OCI-LY3 (cell line): ENCODE data around the gene PRCD.
A peak's percentile ranks its signal among the peaks of the same experiment; 100 is the strongest.

Source experiments
- H2AFZ ChIP-seq: fragments of 200-600, 300-600 bp; shearing (Covaris generic); 2 replicates; pipeline ENCODE4 v1.6.0; 2014; ENCODE audit warnings: antibody characterized with exemption, low read depth, low read length
- H3K27ac ChIP-seq: fragments of 200-600, 300-600 bp; sonication (generic); 2 replicates; pipeline ENCODE4 v1.5.1; 2014; ENCODE audit warnings: mild to moderate bottlenecking, low read length, moderate library complexity, mixed read lengths
- H3K27me3 ChIP-seq: fragments of 200-600, 300-600 bp; sonication (generic); 2 replicates; pipeline ENCODE4 v1.6.1; 2014; ENCODE audit warnings: low read depth, low read length, mixed read lengths
- H3K36me3 ChIP-seq: fragments of 200-600, 300-600 bp; sonication (generic); replicated peaks from 2 replicates; pipeline ENCODE3; 2014; ENCODE audit warnings: low read depth, low read length, mixed read lengths
- H3K4me1 ChIP-seq: fragments of 300-600, 200-600 bp; sonication (generic); 2 replicates; pipeline ENCODE4 v1.6.1; 2014; ENCODE audit warnings: low read length, mixed read lengths
- H3K4me2 ChIP-seq: fragments of 200-600, 300-600 bp; sonication (generic); 2 replicates; pipeline ENCODE4 v1.6.1; 2014; ENCODE audit warnings: low read length, mixed read lengths
- H3K4me3 ChIP-seq: fragments of 300-600, 200-600 bp; sonication (generic); 2 replicates; pipeline ENCODE4 v1.5.1; 2014; ENCODE audit warnings: antibody characterized with exemption, mild to moderate bottlenecking, low read length, moderate library complexity
- H3K79me2 ChIP-seq: fragments of 300-600, 200-600 bp; shearing (Covaris generic); 2 replicates; pipeline ENCODE4 v1.6.1; 2014; ENCODE audit warnings: mild to moderate bottlenecking, low read length, mixed read lengths
- H3K9ac ChIP-seq: fragments of 300-600, 200-600 bp; shearing (Covaris generic); 2 replicates; pipeline ENCODE4 v1.6.0; 2014; ENCODE audit warnings: mild to moderate bottlenecking, low read length, moderate library complexity
- H3K9me3 ChIP-seq: fragments of 200-600, 300-600 bp; shearing (Covaris generic); 2 replicates; pipeline ENCODE4 v1.6.1; 2014; ENCODE audit warnings: low read length, mixed read lengths; ENCODE audit not compliant: insufficient read depth
- H4K20me1 ChIP-seq: fragments of 200-600, 300-600 bp; sonication (generic); 2 replicates; pipeline ENCODE4 v1.6.1; 2016; ENCODE audit warnings: low read length, mixed read lengths; ENCODE audit not compliant: insufficient read depth
- CTCF ChIP-seq: fragments of 200-600, 300-600 bp; sonication (generic); IDR thresholded peaks from 2 replicates; pipeline ENCODE4 v1.5.1; 2014; ENCODE audit warnings: antibody characterized with exemption, low read length, low read depth
- EZH2phosphoT487 ChIP-seq: fragments of 200-600 bp; shearing (Covaris generic); IDR thresholded peaks from 2 replicates; pipeline ENCODE4 v1.6.1; 2018; ENCODE audit warnings: antibody characterized with exemption, mixed run types, low read depth

Gene PRCD

GRCh38 chr17:76551685-76552084 is 11.8 kb downstream of the PRCD start:
- Histone ChIP-seq H3K4me1 (peaks cover 4% of the 10 kb centered on the region), H3K79me2 (peaks cover 3% of the 10 kb centered on the region), H3K9me3 (no peaks in the 10 kb centered on the region), H3K27me3 (no peaks in the 10 kb centered on the region), H3K4me3 (no peak overlapping the region), H2AFZ (no peak overlapping the region), H3K9ac (no peak overlapping the region), H3K4me2 (no peak overlapping the region), H3K27ac (no peak overlapping the region), H4K20me1 (no peaks in the 10 kb centered on the region), H3K36me3 (no peaks in the 10 kb centered on the region)
- TF ChIP-seq EZH2phosphoT487 (no peak), CTCF (no peak)

DNA sequence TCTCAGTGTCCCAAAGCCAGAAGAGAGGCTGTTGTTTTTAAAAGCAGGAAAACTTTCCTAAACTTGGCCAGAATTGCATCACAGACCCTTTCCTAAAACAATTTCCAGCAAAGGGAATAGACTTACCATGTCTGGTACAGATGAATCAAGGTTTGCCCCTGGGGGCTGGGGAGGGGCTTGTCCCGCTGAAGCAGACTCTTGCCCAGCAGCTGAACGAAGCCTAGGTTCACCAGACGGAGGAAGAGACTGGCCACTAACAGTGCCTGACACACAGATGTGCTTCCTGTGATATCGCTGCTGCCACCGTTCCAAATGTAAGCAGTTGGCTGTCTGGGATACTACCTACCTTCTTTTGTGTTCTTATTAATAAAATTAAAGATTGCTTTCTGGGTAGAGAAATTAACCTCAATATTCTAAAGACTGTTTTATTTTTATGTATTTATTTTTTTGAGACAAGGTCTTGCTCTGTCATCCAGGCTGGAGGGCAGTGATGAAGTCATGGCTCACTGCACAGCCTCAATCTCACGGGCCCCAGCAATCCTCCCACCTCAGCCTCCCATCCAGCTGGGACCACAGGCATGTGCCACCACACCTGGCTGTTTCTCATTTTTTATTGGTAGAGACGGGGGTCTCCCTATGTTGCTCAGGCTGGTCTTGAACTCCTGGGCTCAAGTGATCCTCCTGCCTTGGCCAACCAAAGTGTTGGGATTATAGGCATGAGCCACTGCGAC is 13.5 kb downstream of the PRCD start:
- peaks cover 18% of the 10 kb centered on the region for H3K79me2 ChIP-seq
- H3K4me2 ChIP-seq: no peak overlapping the region
- no peaks in the 10 kb centered on the region for H3K27me3 ChIP-seq
- TF ChIP-seq EZH2phosphoT487 (no peak), CTCF (no peak)
- no peak overlapping the region for H3K27ac ChIP-seq
- peaks cover 3% of the 10 kb centered on the region for H3K36me3 ChIP-seq
- H3K4me3 ChIP-seq: no peak overlapping the region
- H3K9ac ChIP-seq: no peak overlapping the region
- H3K9me3 ChIP-seq: no peaks in the 10 kb centered on the region
- no peaks in the 10 kb centered on the region for H4K20me1 ChIP-seq
- H3K4me1 ChIP-seq: peaks cover 5% of the 10 kb centered on the region
- no peak overlapping the region for H2AFZ ChIP-seq

GRCh38 chr17:76554131-76554530 is 14.3 kb downstream of the PRCD start:
- Histone ChIP-seq H3K9me3 (no peaks in the 10 kb centered on the region), H2AFZ (no peak overlapping the region), H4K20me1 (peaks cover 6% of the 10 kb centered on the region), H3K36me3 (peaks cover 11% of the 10 kb centered on the region), H3K4me1 (peaks cover 11% of the 10 kb centered on the region), H3K27me3 (no peaks in the 10 kb centered on the region), H3K9ac (no peak overlapping the region), H3K27ac (no peak overlapping the region), H3K4me2 (no peak overlapping the region), H3K4me3 (no peak overlapping the region), H3K79me2 (peaks cover 26% of the 10 kb centered on the region)
- TF ChIP-seq EZH2phosphoT487: no peak
- no peak for TF ChIP-seq CTCF

- no peak for TF ChIP-seq CTCF
- TF ChIP-seq EZH2phosphoT487: no peak
- peaks cover 35% of the 10 kb centered on the region for H3K36me3 ChIP-seq
Measured at GRCh38 chr17:76556765-76557367, 17.0 kb downstream of the PRCD start.

More at GRCh38 chr17:76556765-76557367, 17.0 kb downstream of the PRCD start:
- Histone ChIP-seq H3K9me3 (no peaks in the 10 kb centered on the region), H3K27ac (peak overlapping the region; percentile 75), H3K4me3 (peak overlapping the region; percentile 93), H2AFZ (peak overlapping the region; percentile 90), H3K4me2 (peak overlapping the region; percentile 71), H3K79me2 (peaks cover 54% of the 10 kb centered on the region), H3K27me3 (no peaks in the 10 kb centered on the region), H4K20me1 (peaks cover 33% of the 10 kb centered on the region), H3K9ac (peak overlapping the region; percentile 98), H3K4me1 (peaks cover 32% of the 10 kb centered on the region)
